CD14-positive monocyte (primary cell): Measurements from ENCODE around the gene DCHS1. TPM values are rescaled to one million over a fixed set of nuclear protein-coding genes. Genes with fewer than 3 reads are reported as not detected.

Experiments
- DNase-seq, 3 donors: peaks; one replicate each; pipeline ENCODE4 v3.0.0-alpha.2; 2011 to 2022
- H2AFZ ChIP-seq: 2 replicates; pipeline ENCODE4 v1.6.0; 2012; ENCODE audit warnings: mild to moderate bottlenecking, low read depth, low read length, inconsistent platforms; ENCODE audit not compliant: insufficient read depth, poor library complexity, severe bottlenecking
- H3K27ac ChIP-seq, 2 donors: 1 replicate in 1 of 2; 2 replicates in 1 of 2; pipeline ENCODE4 v1.5.1; 2012 to 2013; ENCODE audit warnings: low read length in 2 of 2, control low read depth in 1 of 2, inconsistent platforms in 1 of 2, low read depth in 1 of 2, mild to moderate bottlenecking in 1 of 2
- H3K27me3 ChIP-seq, 2 donors: one replicate each; pipeline versions ENCODE4 v1.6.0 to v1.6.1; 2011 to 2013; ENCODE audit warnings: low read length in 2 of 2; ENCODE audit not compliant: control insufficient read depth in 2 of 2, insufficient read depth in 2 of 2
- H3K36me3 ChIP-seq, 2 donors: replicated peaks in 1 of 2; 1 replicate in 1 of 2; 2 replicates in 1 of 2; pipeline versions ENCODE4 v1.5.1 to v1.6.1; 2012 to 2013; ENCODE audit warnings: low read length in 2 of 2, control low read depth in 1 of 2, inconsistent platforms in 1 of 2, mild to moderate bottlenecking in 1 of 2; ENCODE audit not compliant: insufficient read depth in 2 of 2, control insufficient read depth in 1 of 2
- H3K4me1 ChIP-seq, 2 donors: 1 replicate in 1 of 2; 2 replicates in 1 of 2; pipeline versions ENCODE4 v1.5.1 to v1.6.1; 2012 to 2013; ENCODE audit warnings: low read length in 2 of 2, control low read depth in 1 of 2, inconsistent platforms in 1 of 2, mild to moderate bottlenecking in 1 of 2, moderate library complexity in 1 of 2; ENCODE audit not compliant: insufficient read depth in 2 of 2, control insufficient read depth in 1 of 2
- H3K4me2 ChIP-seq: replicated peaks from 2 replicates; pipeline ENCODE3; 2012; ENCODE audit warnings: low read length, moderate library complexity, mild to moderate bottlenecking; ENCODE audit not compliant: poor library complexity, severe bottlenecking; ENCODE audit errors: extremely low read depth
- H3K4me3 ChIP-seq, 3 experiments: fragments of 200-600 bp in 1 of 3; sonication (generic) in 1 of 3; replicated peaks in 1 of 3; 1 replicate in 2 of 3; 2 replicates in 1 of 3; pipeline ENCODE4 v1.5.1; 2011 to 2013; ENCODE audit warnings: low read length in 3 of 3, mild to moderate bottlenecking in 3 of 3, control low read depth in 2 of 3, low read depth in 2 of 3, inconsistent platforms in 1 of 3, moderate library complexity in 1 of 3
- H3K79me2 ChIP-seq: 2 replicates; pipeline ENCODE4 v1.6.0; 2012; ENCODE audit warnings: mild to moderate bottlenecking, control low read depth, inconsistent platforms, low read length, moderate library complexity; ENCODE audit not compliant: insufficient read depth
- H3K9ac ChIP-seq: 2 replicates; pipeline ENCODE4 v1.6.0; 2017; ENCODE audit warnings: low read length, mild to moderate bottlenecking; ENCODE audit not compliant: insufficient read depth, poor library complexity, severe bottlenecking
- H3K9me3 ChIP-seq, 2 donors: replicated peaks in 1 of 2; 1 replicate in 1 of 2; 2 replicates in 1 of 2; pipeline versions ENCODE4 v1.5.1 to v1.6.1; 2012 to 2013; ENCODE audit warnings: low read length in 2 of 2, control low read depth in 1 of 2; ENCODE audit not compliant: control insufficient read depth in 1 of 2, insufficient read depth in 1 of 2
- H4K20me1 ChIP-seq: 2 replicates; pipeline ENCODE4 v1.6.0; 2012; ENCODE audit warnings: mild to moderate bottlenecking, low read length, control low read depth, moderate library complexity; ENCODE audit not compliant: insufficient read depth
- H3K27ac Mint-ChIP-seq, 7 donors: one replicate each; pipeline ENCODE4 v1.8.0; 2020; ENCODE audit warnings: mild to moderate bottlenecking in 7 of 7, mixed read lengths in 7 of 7, moderate library complexity in 6 of 7, inconsistent platforms in 2 of 7
- H3K27me3 Mint-ChIP-seq, 3 donors: one replicate each; pipeline ENCODE4 v1.8.0; 2021 to 2022; ENCODE audit warnings: low read depth in 3 of 3, mild to moderate bottlenecking in 3 of 3, mixed read lengths in 3 of 3, moderate library complexity in 3 of 3, inconsistent platforms in 1 of 3
- H3K36me3 Mint-ChIP-seq, 2 donors: one replicate each; pipeline ENCODE4 v1.8.0; 2020; ENCODE audit warnings: mixed read lengths in 2 of 2, inconsistent platforms in 1 of 2, mild to moderate bottlenecking in 1 of 2
- H3K4me1 Mint-ChIP-seq: one replicate; pipeline ENCODE4 v1.8.0; 2020; ENCODE audit warnings: mild to moderate bottlenecking, mixed read lengths
- H3K4me3 Mint-ChIP-seq, 2 donors: one replicate each; pipeline ENCODE4 v1.8.0; 2020; ENCODE audit warnings: mild to moderate bottlenecking in 2 of 2, mixed read lengths in 2 of 2, moderate library complexity in 1 of 2
- H3K9me3 Mint-ChIP-seq, 7 donors: one replicate each; pipeline ENCODE4 v1.8.0; 2020 to 2022; ENCODE audit warnings: mixed read lengths in 7 of 7, mild to moderate bottlenecking in 6 of 7, moderate library complexity in 6 of 7, inconsistent platforms in 2 of 7
- CTCF ChIP-seq: fragments of 200-600 bp; IDR thresholded peaks from one replicate; pipeline ENCODE4 v1.8.0; 2022; ENCODE audit warnings: antibody characterized with exemption, mild to moderate bottlenecking
- WGBS: methylation state at CpG from one replicate; pipeline ENCODE4 v1.1.5; 2013; ENCODE audit warnings: missing lambda C conversion rate; ENCODE audit not compliant: insufficient coverage; 5-methylcytosine and 5-hydroxymethylcytosine counted together
- intact Hi-C, 2 donors: fragments of 100-400 bp; cut with micrococcal nuclease; formaldehyde crosslinking; loops; one replicate each; pipeline versions ENCODE4 v1.15.0 to v1.15.1; 2023
- polyA plus RNA-seq, 3 donors: library from polyadenylated mRNA; depleted of rRNA in 1 of 3; unstranded in 2 of 3; stranded (reverse) in 1 of 3; fragments of 300-500 nt in 2 of 3; fragments of >200 nt in 1 of 3; fragmentation: Illumina TruSeq in 2 of 3; gene quantifications; 1 replicate in 2 of 3; 2 replicates in 1 of 3; pipeline ENCODE4 v1.2.3, GENCODE V29; 2012 to 2021

DCHS1 gene
- polyA plus RNA-seq, 3 donors = 0.01 to 0.88 (median 0.02) TPM

- Histone ChIP-seq H3K4me1 (peaks cover 6 to 9% of the 10 kb centered on the region in 2 donors), H4K20me1 (peaks cover 2% of the 10 kb centered on the region), H3K9me3 (no peaks in the 10 kb centered on the region), H3K4me2 (no peak overlapping the region), H2AFZ (no peak overlapping the region), H3K27me3 (no peaks in the 10 kb centered on the region), H3K27ac (no peak overlapping the region), H3K36me3 (peaks cover 0 to 13% of the 10 kb centered on the region in 2 donors), H3K79me2 (peaks cover 15% of the 10 kb centered on the region), H3K4me3 (no peak overlapping the region), H3K9ac (no peak overlapping the region)
- DNase-seq = no peak
- Mint-ChIP-seq H3K9me3 (no peaks in the 10 kb centered on the region), H3K4me1 (peaks cover 15% of the 10 kb centered on the region), H3K27ac (no peak overlapping the region), H3K4me3 (no peak overlapping the region), H3K36me3 (peaks cover 13 to 17% of the 10 kb centered on the region in 2 donors), H3K27me3 (no peaks in the 10 kb centered on the region)
- no CpG with 5 or more reads among the region's 3 CpGs for WGBS
- TF ChIP-seq CTCF = no peak
- intact Hi-C loops = no loop called here
These were observed 21.4 kb upstream of the DCHS1 start for GRCh38 chr11:6677018-6677417.

GRCh38 chr11:6674862-6675261, 19.3 kb upstream of the DCHS1 start:
- peak overlapping the region in 1 of 7 donors; percentile 78 for H3K27ac Mint-ChIP-seq
- no peak overlapping the region for H3K4me3 ChIP-seq
- DNase-seq = no peak
- H3K4me2 ChIP-seq = no peak overlapping the region
- intact Hi-C loops = no loop called here
- no peaks in the 10 kb centered on the region for H3K9me3 Mint-ChIP-seq
- 87% methylated on average over 4 of the region's 4 CpGs for WGBS
- H3K4me1 ChIP-seq = peaks cover 4 to 6% of the 10 kb centered on the region in 2 donors
- H4K20me1 ChIP-seq = no peaks in the 10 kb centered on the region
- no peaks in the 10 kb centered on the region for H3K36me3 ChIP-seq
- H2AFZ ChIP-seq = peak overlapping the region; percentile 3
- H3K27ac ChIP-seq = no peak overlapping the region
- no peak for TF ChIP-seq CTCF
- H3K27me3 ChIP-seq = no peaks in the 10 kb centered on the region
- H3K36me3 Mint-ChIP-seq = peaks cover 0 to 3% of the 10 kb centered on the region in 2 donors
- H3K79me2 ChIP-seq = no peaks in the 10 kb centered on the region
- no peaks in the 10 kb centered on the region for H3K27me3 Mint-ChIP-seq
- peaks cover 6% of the 10 kb centered on the region for H3K4me1 Mint-ChIP-seq
- no peak overlapping the region for H3K9ac ChIP-seq
- H3K4me3 Mint-ChIP-seq = no peak overlapping the region
- H3K9me3 ChIP-seq = no peaks in the 10 kb centered on the region
